Osteoblast (primary cell): ENCODE data around the gene KAT6B. TPM values are rescaled to one million over a fixed set of nuclear protein-coding genes. Genes with fewer than 3 reads are reported as not detected.

Source experiments
- DNase-seq: peaks from one replicate; pipeline ENCODE4 v3.0.0; 2011; ENCODE audit warnings: low spot score, mixed read lengths; ENCODE audit not compliant: insufficient read length; ENCODE audit errors: missing footprints
- H2AFZ ChIP-seq: 2 replicates; pipeline ENCODE4 v1.6.0; 2011; ENCODE audit warnings: mild to moderate bottlenecking, low read length
- H3K27ac ChIP-seq: 2 replicates; pipeline ENCODE4 v1.5.1; 2011; ENCODE audit warnings: mild to moderate bottlenecking, low read depth, low read length, moderate library complexity
- H3K27me3 ChIP-seq: 2 replicates; pipeline ENCODE4 v1.6.0; 2012; ENCODE audit warnings: mild to moderate bottlenecking, control low read depth, inconsistent platforms, low read length, moderate library complexity; ENCODE audit not compliant: insufficient read depth
- H3K36me3 ChIP-seq: 2 replicates; pipeline ENCODE4 v1.5.1; 2011; ENCODE audit warnings: mild to moderate bottlenecking, low read length, control low read depth, moderate library complexity; ENCODE audit not compliant: insufficient read depth
- H3K4me1 ChIP-seq: 2 replicates; pipeline ENCODE4 v1.5.1; 2011; ENCODE audit warnings: mild to moderate bottlenecking, low read length, control low read depth, moderate library complexity; ENCODE audit not compliant: insufficient read depth
- H3K4me2 ChIP-seq: 2 replicates; pipeline ENCODE4 v1.6.0; 2011; ENCODE audit warnings: mild to moderate bottlenecking, low read length; ENCODE audit not compliant: insufficient read depth
- H3K4me3 ChIP-seq: fragments of 200-600 bp; sonication (generic); 3 replicates; pipeline ENCODE4 v1.5.1; 2012; ENCODE audit warnings: mild to moderate bottlenecking, low read length, inconsistent platforms; ENCODE audit not compliant: insufficient read depth
- H3K79me2 ChIP-seq: 2 replicates; pipeline ENCODE4 v1.6.0; 2012; ENCODE audit warnings: mild to moderate bottlenecking, low read length, control low read depth, inconsistent platforms; ENCODE audit not compliant: insufficient read depth
- H3K9me3 ChIP-seq: 2 replicates; pipeline ENCODE4 v1.5.1; 2011; ENCODE audit warnings: low read depth, low read length, control low read depth
- H4K20me1 ChIP-seq: 2 replicates; pipeline ENCODE4 v1.6.0; 2012; ENCODE audit warnings: mild to moderate bottlenecking, low read length, control low read depth; ENCODE audit not compliant: insufficient read depth
- CTCF ChIP-seq: IDR thresholded peaks from 2 replicates; pipeline ENCODE4 v1.5.1; 2011; ENCODE audit warnings: mild to moderate bottlenecking, low read depth, low read length, moderate library complexity; ENCODE audit errors: extremely low read depth
- total RNA-seq: library from RNA; depleted of rRNA; stranded (reverse); fragments of >200 nt; gene quantifications from 2 replicates; pipeline ENCODE4 v1.2.3, GENCODE V29; 2012

Gene KAT6B
- total RNA-seq, 1 donor: 24.6 TPM

DNA sequence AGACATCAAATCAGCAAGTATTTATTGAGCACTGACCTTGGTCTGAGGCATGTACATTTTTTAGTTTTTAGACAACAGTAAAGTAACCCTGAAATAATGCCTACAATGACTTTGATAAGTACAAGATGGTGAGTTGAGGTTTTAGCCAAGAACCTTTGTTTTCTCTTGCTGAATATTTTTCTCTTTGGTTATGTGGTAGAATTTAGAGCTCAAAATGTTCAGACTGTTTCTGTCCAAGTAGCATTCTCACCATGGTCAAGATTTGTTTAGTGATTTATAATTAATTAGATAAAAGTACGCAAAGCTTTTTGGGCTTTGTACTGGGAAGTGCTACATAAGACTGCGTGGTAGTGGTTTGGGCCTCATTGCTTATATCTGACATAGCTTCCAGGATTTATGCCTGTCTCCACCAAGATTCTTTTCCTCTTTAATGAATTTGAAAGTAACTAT, 102.4 kb downstream of the KAT6B start:
- Histone ChIP-seq H4K20me1 (peaks cover 10% of the 10 kb centered on the region), H3K4me2 (peak overlapping the region; percentile 7)

DNA sequence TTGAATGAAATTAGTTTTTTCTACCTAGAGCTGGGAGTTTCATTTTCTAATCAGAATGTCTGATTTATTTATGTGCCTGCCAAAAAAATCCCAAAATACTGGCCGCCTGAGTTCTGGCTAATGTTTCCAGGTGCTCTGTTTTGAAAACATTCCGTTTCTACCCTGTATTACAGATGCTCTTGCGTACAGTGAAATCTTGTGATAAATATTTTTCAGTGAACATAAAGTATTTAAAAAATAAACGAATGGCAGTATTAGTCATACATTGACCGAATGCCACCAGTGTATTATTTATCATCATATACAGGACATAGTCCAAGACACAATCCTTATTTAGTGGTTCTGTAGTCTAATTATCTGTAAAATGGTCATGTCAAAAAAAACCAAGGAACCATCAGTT, 102.8 kb downstream of the KAT6B start:
- no peak overlapping the region for H3K4me3 ChIP-seq
- H3K79me2 ChIP-seq: peaks cover 47% of the 10 kb centered on the region
- no peaks in the 10 kb centered on the region for H3K36me3 ChIP-seq
- H3K4me2 ChIP-seq: peak overlapping the region; percentile 7
- H3K9me3 ChIP-seq: no peaks in the 10 kb centered on the region
- H3K27ac ChIP-seq: peak overlapping the region; percentile 61
- H3K4me1 ChIP-seq: peaks cover 40% of the 10 kb centered on the region
- H4K20me1 ChIP-seq: peaks cover 10% of the 10 kb centered on the region
- no peaks in the 10 kb centered on the region for H3K27me3 ChIP-seq
- DNase-seq: no peak
- TF ChIP-seq CTCF: no peak
- H2AFZ ChIP-seq: no peak overlapping the region

More for the DNA sequence above, 102.4 kb downstream of the KAT6B start:
- Histone ChIP-seq H3K9me3 (no peaks in the 10 kb centered on the region), H3K4me3 (no peak overlapping the region), H3K4me1 (peaks cover 44% of the 10 kb centered on the region), H2AFZ (no peak overlapping the region), H3K36me3 (no peaks in the 10 kb centered on the region), H3K27ac (peak overlapping the region; percentile 61), H3K79me2 (peaks cover 48% of the 10 kb centered on the region), H3K27me3 (no peaks in the 10 kb centered on the region)
- TF ChIP-seq CTCF: no peak
- DNase-seq: no peak

- Histone ChIP-seq H3K4me3 (no peak overlapping the region), H3K4me1 (peaks cover 24% of the 10 kb centered on the region), H3K4me2 (no peak overlapping the region), H3K79me2 (peaks cover 49% of the 10 kb centered on the region), H3K36me3 (no peaks in the 10 kb centered on the region), H3K27me3 (no peaks in the 10 kb centered on the region), H2AFZ (no peak overlapping the region), H4K20me1 (peaks cover 10% of the 10 kb centered on the region), H3K9me3 (no peaks in the 10 kb centered on the region), H3K27ac (no peak overlapping the region)
- no peak for TF ChIP-seq CTCF
- no peak for DNase-seq
Observed at GRCh38 chr10:74930965-74931364, 104.6 kb downstream of the KAT6B start.

- peaks cover 36% of the 10 kb centered on the region for H3K79me2 ChIP-seq
- no peak for DNase-seq
- H4K20me1 ChIP-seq: peaks cover 14% of the 10 kb centered on the region
- H3K4me3 ChIP-seq: no peak overlapping the region
- no peak overlapping the region for H3K4me2 ChIP-seq
- no peak overlapping the region for H2AFZ ChIP-seq
- H3K27ac ChIP-seq: no peak overlapping the region
- no peaks in the 10 kb centered on the region for H3K9me3 ChIP-seq
- peaks cover 29% of the 10 kb centered on the region for H3K4me1 ChIP-seq
- H3K27me3 ChIP-seq: no peaks in the 10 kb centered on the region
- H3K36me3 ChIP-seq: no peaks in the 10 kb centered on the region
- no peak for TF ChIP-seq CTCF
Observed at GRCh38 chr10:74932648-74933047, 106.2 kb downstream of the KAT6B start.
